LNCaP clone FGC (cell line): Measurements from ENCODE around the gene PRKAG2.

Experiments
- DNase-seq: peaks from one replicate; pipeline ENCODE4 v3.0.0-alpha.2; 2011; ENCODE audit warnings: low read depth
- H3K4me3 ChIP-seq: 2 replicates; pipeline ENCODE4 v1.5.1; 2011; ENCODE audit warnings: mild to moderate bottlenecking, low read depth, low read length, control low read depth
- CTCF ChIP-seq: IDR thresholded peaks from 2 replicates; pipeline ENCODE4 v1.5.1; 2012; ENCODE audit warnings: mild to moderate bottlenecking; ENCODE audit not compliant: control insufficient read depth, insufficient read depth; ENCODE audit errors: extremely low read depth

The PRKAG2 gene

GRCh38 chr7:151660141-151660540, 216.8 kb downstream of the PRKAG2 start:
- no peak for TF ChIP-seq CTCF
- no peak overlapping the region for H3K4me3 ChIP-seq
- no peak for DNase-seq

GRCh38 chr7:151659219-151659618, 217.7 kb downstream of the PRKAG2 start:
- H3K4me3 ChIP-seq = no peak overlapping the region
- DNase-seq = no peak
- TF ChIP-seq CTCF = no peak

GRCh38 chr7:151658778-151659177, 218.1 kb downstream of the PRKAG2 start:
- no peak for TF ChIP-seq CTCF
- no peak overlapping the region for H3K4me3 ChIP-seq
- no peak for DNase-seq

- TF ChIP-seq CTCF = no peak
- DNase-seq = no peak
- no peak overlapping the region for H3K4me3 ChIP-seq
Measured at GRCh38 chr7:151657173-151657572, 219.7 kb downstream of the PRKAG2 start.

GRCh38 chr7:151655555-151655954, 221.4 kb downstream of the PRKAG2 start:
- no peak overlapping the region for H3K4me3 ChIP-seq
- DNase-seq = no peak
- no peak for TF ChIP-seq CTCF

- DNase-seq = no peak
- TF ChIP-seq CTCF = no peak
- no peak overlapping the region for H3K4me3 ChIP-seq
Measured at GRCh38 chr7:151652111-151652510, 224.8 kb downstream of the PRKAG2 start.

GRCh38 chr7:151650161-151650560, 226.8 kb downstream of the PRKAG2 start:
- no peak for DNase-seq
- no peak for TF ChIP-seq CTCF
- H3K4me3 ChIP-seq = no peak overlapping the region
